DND-41 (cell line): ENCODE measurements around the gene VPS50.

ENCODE experiments used
- EZH2 ChIP-seq: IDR thresholded peaks from 3 replicates; pipeline ENCODE4 v1.6.1; 2012; ENCODE audit warnings: borderline replicate concordance, low read depth, mild to moderate bottlenecking, moderate library complexity, low read length, inconsistent platforms; ENCODE audit not compliant: severe bottlenecking
- TF ChIP-seq, protein P1 (sequence below): IDR thresholded peaks from 2 replicates; pipeline ENCODE4 v1.5.1; 2012; ENCODE audit warnings: borderline replicate concordance, low read length, moderate library complexity, mild to moderate bottlenecking; ENCODE audit not compliant: poor library complexity, severe bottlenecking; ENCODE audit errors: extremely low read depth

DNA sequence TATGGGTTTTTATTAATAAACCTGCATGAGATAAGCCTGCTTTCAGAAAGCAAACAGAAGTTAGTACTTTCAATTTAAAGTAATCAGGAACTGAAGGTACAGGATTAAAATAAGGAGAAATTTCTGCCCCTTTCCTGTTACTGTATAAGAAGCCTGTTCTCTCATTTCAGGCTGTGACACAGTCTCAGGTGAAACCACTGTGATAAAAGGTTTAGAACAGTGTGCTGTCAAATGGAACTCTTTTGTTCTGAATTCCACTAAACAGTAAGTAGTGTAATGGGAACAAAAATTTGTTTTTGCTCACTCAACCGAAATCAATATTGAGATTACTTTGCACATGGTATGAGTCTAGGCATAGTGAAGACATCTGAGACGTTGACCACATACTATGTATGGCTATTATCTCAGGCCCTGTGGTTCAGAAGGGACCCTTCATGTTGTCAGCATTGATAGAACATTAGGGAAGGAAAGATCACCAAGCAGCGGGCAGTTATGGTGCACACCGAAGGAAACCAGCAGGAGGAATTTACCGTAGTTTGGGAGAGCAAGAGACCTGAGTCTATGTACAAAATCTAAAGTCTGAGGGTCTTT is 20.8 kb upstream of the VPS50 start:
- TF ChIP-seq, protein P1, sequence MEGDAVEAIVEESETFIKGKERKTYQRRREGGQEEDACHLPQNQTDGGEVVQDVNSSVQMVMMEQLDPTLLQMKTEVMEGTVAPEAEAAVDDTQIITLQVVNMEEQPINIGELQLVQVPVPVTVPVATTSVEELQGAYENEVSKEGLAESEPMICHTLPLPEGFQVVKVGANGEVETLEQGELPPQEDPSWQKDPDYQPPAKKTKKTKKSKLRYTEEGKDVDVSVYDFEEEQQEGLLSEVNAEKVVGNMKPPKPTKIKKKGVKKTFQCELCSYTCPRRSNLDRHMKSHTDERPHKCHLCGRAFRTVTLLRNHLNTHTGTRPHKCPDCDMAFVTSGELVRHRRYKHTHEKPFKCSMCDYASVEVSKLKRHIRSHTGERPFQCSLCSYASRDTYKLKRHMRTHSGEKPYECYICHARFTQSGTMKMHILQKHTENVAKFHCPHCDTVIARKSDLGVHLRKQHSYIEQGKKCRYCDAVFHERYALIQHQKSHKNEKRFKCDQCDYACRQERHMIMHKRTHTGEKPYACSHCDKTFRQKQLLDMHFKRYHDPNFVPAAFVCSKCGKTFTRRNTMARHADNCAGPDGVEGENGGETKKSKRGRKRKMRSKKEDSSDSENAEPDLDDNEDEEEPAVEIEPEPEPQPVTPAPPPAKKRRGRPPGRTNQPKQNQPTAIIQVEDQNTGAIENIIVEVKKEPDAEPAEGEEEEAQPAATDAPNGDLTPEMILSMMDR: no peak
- no peak for TF ChIP-seq EZH2
